ENCODE results near the gene BMPR1A. TPM values are rescaled to one million over a fixed set of nuclear protein-coding genes. Genes with fewer than 3 reads are reported as not detected.
"Not testable (repeated sequence)": the region's sequence is repeated elsewhere in the genome, so short reads cannot be mapped to it uniquely, and the experiment has no call there.

BMPR1A gene
- total and polyA plus RNA-seq, 8 donors, result 5.8 to 104 (median 19.9) TPM

GRCh38 chr10:86734207-86734988 lies 22.0 kb upstream of the BMPR1A start:
- H3K27ac ChIP-seq, result peak overlapping the region in 4 of 5 donors; percentile 66 to 91 (median 78)
- H3K4me1 ChIP-seq, result peaks cover 0 to 60% (median 16%) of the 10 kb centered on the region in 4 donors
- no peak for DNase-seq
- no peaks in the 10 kb centered on the region for H3K9me3 ChIP-seq
- intact Hi-C loops (cut with DNase I; ENCODE audit: low total_unique reads), result no loop called here
- 54 to 72% (median 63%) methylated on average over 4 of the region's 4 CpGs for WGBS, 5 donors
- no peak overlapping the region for H3K4me3 ChIP-seq
- H3K27me3 ChIP-seq, result no peaks in the 10 kb centered on the region
- TF ChIP-seq POLR2AphosphoS5 (IDR thresholded peaks at IDR 0.05), result peak in 1 of 3 donors; percentile 60
- TF ChIP-seq EP300 (IDR thresholded peaks at IDR 0.05), result no peak
- no peak for TF ChIP-seq POLR2A (IDR thresholded peaks at IDR 0.05)
- no peaks in the 10 kb centered on the region for H3K36me3 ChIP-seq

- intact Hi-C loops (cut with DNase I; ENCODE audit: low total_unique reads); DNase-seq; H3K4me3 ChIP-seq; H3K36me3 ChIP-seq; H3K27me3 ChIP-seq; H3K9me3 ChIP-seq: not testable (repeated sequence)
- Histone ChIP-seq H3K27ac (peak overlapping the region in 4 of 5 donors; percentile 56 to 91 (median 72)), H3K4me1 (peaks cover 0 to 53% (median 14%) of the 10 kb centered on the region in 4 donors)
- 64 to 89% (median 83%) methylated on average over 4 of the region's 4 CpGs for WGBS, 5 donors
Measured at GRCh38 chr10:86735278-86735677, 21.1 kb upstream of the BMPR1A start.

DNA sequence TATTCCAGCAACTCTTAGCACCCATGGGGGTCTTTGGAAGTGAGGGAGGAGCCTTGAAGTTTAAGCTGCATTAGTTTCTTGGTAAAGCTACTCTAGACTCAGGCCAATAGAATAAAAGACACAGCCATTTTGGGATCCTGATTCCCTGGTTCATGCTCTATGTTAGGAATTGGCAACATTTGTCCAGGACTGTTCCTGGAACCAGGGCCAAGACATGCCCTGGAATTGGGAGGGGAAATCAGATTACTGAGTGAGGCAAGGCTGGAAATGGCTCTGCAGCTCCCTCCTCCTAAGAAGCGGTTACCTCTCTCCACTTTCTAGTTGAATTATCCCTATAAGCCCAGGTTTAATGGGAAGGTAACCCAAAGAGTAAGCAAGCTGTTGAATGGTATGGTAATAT lies 14.2 kb upstream of the BMPR1A start:
- TF ChIP-seq POLR2A (IDR thresholded peaks at IDR 0.05) (no peak), EP300 (IDR thresholded peaks at IDR 0.05) (no peak), POLR2AphosphoS5 (IDR thresholded peaks at IDR 0.05) (peak in 1 of 3 donors; percentile 47)
- TF ChIP-seq, protein P1, sequence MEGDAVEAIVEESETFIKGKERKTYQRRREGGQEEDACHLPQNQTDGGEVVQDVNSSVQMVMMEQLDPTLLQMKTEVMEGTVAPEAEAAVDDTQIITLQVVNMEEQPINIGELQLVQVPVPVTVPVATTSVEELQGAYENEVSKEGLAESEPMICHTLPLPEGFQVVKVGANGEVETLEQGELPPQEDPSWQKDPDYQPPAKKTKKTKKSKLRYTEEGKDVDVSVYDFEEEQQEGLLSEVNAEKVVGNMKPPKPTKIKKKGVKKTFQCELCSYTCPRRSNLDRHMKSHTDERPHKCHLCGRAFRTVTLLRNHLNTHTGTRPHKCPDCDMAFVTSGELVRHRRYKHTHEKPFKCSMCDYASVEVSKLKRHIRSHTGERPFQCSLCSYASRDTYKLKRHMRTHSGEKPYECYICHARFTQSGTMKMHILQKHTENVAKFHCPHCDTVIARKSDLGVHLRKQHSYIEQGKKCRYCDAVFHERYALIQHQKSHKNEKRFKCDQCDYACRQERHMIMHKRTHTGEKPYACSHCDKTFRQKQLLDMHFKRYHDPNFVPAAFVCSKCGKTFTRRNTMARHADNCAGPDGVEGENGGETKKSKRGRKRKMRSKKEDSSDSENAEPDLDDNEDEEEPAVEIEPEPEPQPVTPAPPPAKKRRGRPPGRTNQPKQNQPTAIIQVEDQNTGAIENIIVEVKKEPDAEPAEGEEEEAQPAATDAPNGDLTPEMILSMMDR (IDR thresholded peaks at IDR 0.05), result no peak
- DNase-seq, result peak in 1 of 2 donors; percentile 37
- intact Hi-C loops (cut with DNase I; ENCODE audit: low total_unique reads), result no loop called here
- Histone ChIP-seq H3K9me3 (no peaks in the 10 kb centered on the region), H3K4me3 (no peak overlapping the region), H3K27ac (peak overlapping the region in 3 of 5 donors; percentile 13 to 84 (median 37)), H3K36me3 (no peaks in the 10 kb centered on the region), H3K27me3 (no peaks in the 10 kb centered on the region), H3K4me1 (peaks cover 4 to 40% (median 14%) of the 10 kb centered on the region in 4 donors)
- WGBS, 5 donors, result 40 to 61% (median 47%) methylated on average over 1 of the region's 1 CpG

GRCh38 chr10:86744067-86744725 lies 12.2 kb upstream of the BMPR1A start:
- Histone ChIP-seq H3K27me3 (no peaks in the 10 kb centered on the region), H3K36me3 (no peaks in the 10 kb centered on the region), H3K9me3 (no peaks in the 10 kb centered on the region), H3K4me3 (no peak overlapping the region), H3K4me1 (peaks cover 4 to 46% (median 11%) of the 10 kb centered on the region in 4 donors), H3K27ac (peak overlapping the region in 4 of 5 donors; percentile 52 to 84 (median 58))
- DNase-seq, result no peak
- intact Hi-C loops (cut with DNase I; ENCODE audit: low total_unique reads), result no loop called here
- WGBS, 5 donors, result 56 to 77% (median 67%) methylated on average over 7 of the region's 7 CpGs
- peak in 1 of 3 donors; percentile 33 for TF ChIP-seq POLR2AphosphoS5 (IDR thresholded peaks at IDR 0.05)
- TF ChIP-seq, protein P1 (IDR thresholded peaks at IDR 0.05), result no peak
- no peak for TF ChIP-seq EP300 (IDR thresholded peaks at IDR 0.05)

DNA sequence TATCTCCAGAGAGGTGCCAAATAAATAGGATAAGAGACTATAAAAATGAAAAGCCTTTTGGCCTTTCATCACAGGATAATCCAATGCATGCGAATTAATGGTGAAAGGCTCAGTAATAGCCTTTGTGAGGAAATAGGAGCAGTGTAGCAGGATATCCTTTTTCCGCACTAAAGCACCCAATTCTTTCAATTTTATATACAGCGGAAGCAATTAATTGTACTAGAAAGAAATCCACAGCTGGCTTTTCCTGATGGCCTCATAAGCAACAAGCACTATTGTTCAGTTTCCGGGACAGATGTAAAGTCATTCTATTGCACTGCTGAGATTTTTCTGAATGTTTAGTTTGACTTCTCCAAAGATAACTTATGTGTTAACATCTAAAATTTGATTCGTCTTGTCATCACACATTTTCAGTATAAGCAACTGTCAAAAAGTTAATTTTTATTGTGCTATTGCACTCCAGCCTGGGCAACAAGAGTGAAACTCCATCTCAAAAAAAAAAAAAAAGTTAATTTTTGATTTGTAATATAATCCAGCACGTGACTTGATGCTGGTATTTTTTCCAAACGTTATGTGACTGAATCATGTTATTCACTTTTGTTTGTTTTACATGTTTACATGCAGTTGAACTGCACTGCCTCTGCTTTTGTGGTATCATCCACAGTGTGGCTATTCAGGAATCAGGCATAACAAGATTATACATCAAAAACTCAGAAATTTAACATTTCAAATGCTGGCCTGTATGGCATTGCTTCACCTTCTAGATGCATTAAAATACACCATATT lies 8.4 kb upstream of the BMPR1A start:
- 40 to 50% (median 44%) methylated on average over 7 of the region's 7 CpGs for WGBS, 5 donors
- Histone ChIP-seq H3K4me1 (peaks cover 4 to 41% (median 13%) of the 10 kb centered on the region in 4 donors), H3K9me3 (no peaks in the 10 kb centered on the region), H3K36me3 (no peaks in the 10 kb centered on the region), H3K27ac (peak overlapping the region in 1 of 5 donors; percentile 42), H3K27me3 (no peaks in the 10 kb centered on the region), H3K4me3 (no peak overlapping the region)
- TF ChIP-seq, protein P1 (IDR thresholded peaks at IDR 0.05), result no peak
- TF ChIP-seq POLR2AphosphoS5 (IDR thresholded peaks at IDR 0.05), result no peak
- no peak for TF ChIP-seq POLR2A (IDR thresholded peaks at IDR 0.05)
- no peak for TF ChIP-seq EP300 (IDR thresholded peaks at IDR 0.05)
- DNase-seq, result peak in 1 of 2 donors; percentile 57
- intact Hi-C loops (cut with DNase I; ENCODE audit: low total_unique reads), result no loop called here
